HG03025 (cell line): ENCODE data around the gene ERC2.

Experiments used
- ATAC-seq: cut with Tn5 transposase; IDR thresholded peaks from one replicate; pipeline ENCODE4 v1.9.1; 2021; ENCODE audit warnings: mild to moderate bottlenecking, moderate library complexity; ENCODE audit not compliant: unreplicated experiment, low FRiP score

ERC2 gene

GRCh38 chr3:55620351-55621025 lies 847.8 kb downstream of the ERC2 start:
- ATAC-seq = peak; percentile 41

GRCh38 chr3:55619046-55619808 lies 849.0 kb downstream of the ERC2 start:
- no peak for ATAC-seq

- no peak for ATAC-seq
Observed at GRCh38 chr3:55617385-55617784, 850.9 kb downstream of the ERC2 start.

- ATAC-seq = no peak
Observed at GRCh38 chr3:55616803-55617202, 851.5 kb downstream of the ERC2 start.

- ATAC-seq = no peak
Observed at GRCh38 chr3:55615694-55616295, 852.5 kb downstream of the ERC2 start.

- no peak for ATAC-seq
Observed at GRCh38 chr3:55615039-55615693, 853.1 kb downstream of the ERC2 start.

- no peak for ATAC-seq
Observed at GRCh38 chr3:55611121-55611520, 857.1 kb downstream of the ERC2 start.

GRCh38 chr3:55609230-55609827 lies 858.9 kb downstream of the ERC2 start:
- no peak for ATAC-seq

GRCh38 chr3:55608301-55608937 lies 859.8 kb downstream of the ERC2 start:
- no peak for ATAC-seq

- ATAC-seq = peak; percentile 70
Observed at GRCh38 chr3:55607844-55608243, 860.4 kb downstream of the ERC2 start.

- no peak for ATAC-seq
Observed at GRCh38 chr3:55607175-55607574, 861.1 kb downstream of the ERC2 start.

GRCh38 chr3:55605443-55606236 lies 862.6 kb downstream of the ERC2 start:
- no peak for ATAC-seq

GRCh38 chr3:55604846-55605245 lies 863.4 kb downstream of the ERC2 start:
- ATAC-seq = no peak

GRCh38 chr3:55604402-55604801 lies 863.9 kb downstream of the ERC2 start:
- no peak for ATAC-seq

GRCh38 chr3:55601366-55602080 lies 866.7 kb downstream of the ERC2 start:
- ATAC-seq = no peak

- no peak for ATAC-seq
Observed at GRCh38 chr3:55598224-55598623, 870.0 kb downstream of the ERC2 start.

GRCh38 chr3:55597641-55598040 lies 870.6 kb downstream of the ERC2 start:
- ATAC-seq = no peak

- ATAC-seq = no peak
Observed at GRCh38 chr3:55596212-55596611, 872.1 kb downstream of the ERC2 start.

GRCh38 chr3:55595420-55595819 lies 872.8 kb downstream of the ERC2 start:
- ATAC-seq = no peak
